ENCODE data around the gene ZNF468.
"Not testable (repeated sequence)": the region's sequence is repeated elsewhere in the genome, so short reads cannot be mapped to it uniquely, and the experiment has no call there.

ZNF468 gene

GRCh38 chr19:52857378-52858191 is at the start of gene ZNF468:
Gene ZNF468 (minus strand): TSS chr19:52857619. CDS start chr19:52854272, 3,347 bp downstream.
- peak; percentile 78 for DNase-seq

DNA sequence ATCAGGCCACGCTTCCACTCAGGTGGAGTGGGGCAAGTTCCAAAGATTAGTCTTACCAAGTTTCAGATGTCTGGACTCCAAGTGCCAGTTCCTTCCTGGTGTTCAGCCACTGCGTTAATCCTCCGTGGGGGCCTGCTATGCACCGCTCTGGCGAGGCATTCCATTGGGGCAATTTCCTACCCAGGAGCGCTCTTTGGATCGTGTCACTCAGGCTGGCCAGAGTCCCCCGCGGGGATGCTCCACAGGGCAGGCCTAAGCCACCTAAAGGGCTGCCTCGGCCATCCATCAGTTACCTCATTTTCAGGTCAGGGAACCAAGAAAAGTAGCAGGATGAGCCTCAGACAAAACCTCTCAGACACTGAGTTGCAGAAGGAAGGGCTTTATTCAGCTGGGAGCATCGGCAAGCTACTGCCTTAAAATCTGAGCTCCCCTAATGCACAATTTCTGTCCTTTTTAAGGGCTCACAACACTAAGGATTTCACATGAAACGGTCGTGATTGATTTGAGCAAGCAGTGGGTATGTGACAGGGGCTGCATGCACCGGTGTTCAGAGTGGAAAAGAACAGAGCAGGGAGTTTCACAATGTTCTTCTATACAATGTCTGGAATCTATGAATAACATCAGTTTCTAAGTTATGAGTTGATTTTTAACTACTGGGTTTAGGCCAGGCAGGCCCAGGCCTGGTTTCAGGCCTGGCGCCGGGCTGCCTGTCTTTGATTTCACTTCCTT is 46.8 kb upstream of the ZNF468 start:
- DNase-seq, result not testable (repeated sequence)

DNA sequence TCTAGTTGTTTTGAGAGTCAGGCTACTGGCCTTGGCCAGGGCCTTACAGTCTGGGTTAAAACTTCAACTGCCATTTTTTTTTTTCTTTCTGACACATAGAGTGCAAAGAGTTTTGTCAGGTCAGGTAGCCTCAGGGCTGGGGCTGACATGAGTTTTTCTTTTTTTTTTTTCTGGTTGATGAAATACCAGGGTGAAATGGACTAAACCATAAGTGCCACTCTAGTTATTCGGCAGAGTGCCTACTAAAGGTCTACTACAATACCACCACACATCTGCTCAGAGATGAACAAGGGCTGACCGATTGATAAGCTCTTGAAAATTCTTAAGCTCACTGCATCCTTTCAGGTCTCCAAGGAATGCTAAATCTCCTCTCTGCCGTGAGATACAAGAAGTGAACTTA is 44.4 kb upstream of the ZNF468 start:
- no peak for DNase-seq

DNA sequence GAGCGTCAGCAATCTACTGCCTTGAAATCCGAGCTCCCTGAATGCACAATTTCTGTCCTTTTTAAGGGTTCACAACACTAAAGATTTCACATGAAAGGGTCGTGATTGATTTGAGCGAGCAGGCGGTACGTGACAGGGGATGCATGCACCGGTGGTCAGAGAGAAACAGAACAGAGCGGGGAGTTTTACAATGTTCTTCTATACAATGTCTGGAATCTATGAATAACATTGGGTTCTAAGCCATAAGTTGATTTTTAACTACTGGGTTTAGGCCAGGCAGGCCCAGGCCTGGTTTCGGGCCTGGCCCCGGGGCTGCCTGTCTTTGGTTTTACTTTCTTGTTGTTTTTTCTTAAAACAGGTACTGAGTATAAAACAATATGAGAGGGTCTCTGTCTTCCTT is 41.2 kb upstream of the ZNF468 start:
- DNase-seq, result not testable (repeated sequence)

DNA sequence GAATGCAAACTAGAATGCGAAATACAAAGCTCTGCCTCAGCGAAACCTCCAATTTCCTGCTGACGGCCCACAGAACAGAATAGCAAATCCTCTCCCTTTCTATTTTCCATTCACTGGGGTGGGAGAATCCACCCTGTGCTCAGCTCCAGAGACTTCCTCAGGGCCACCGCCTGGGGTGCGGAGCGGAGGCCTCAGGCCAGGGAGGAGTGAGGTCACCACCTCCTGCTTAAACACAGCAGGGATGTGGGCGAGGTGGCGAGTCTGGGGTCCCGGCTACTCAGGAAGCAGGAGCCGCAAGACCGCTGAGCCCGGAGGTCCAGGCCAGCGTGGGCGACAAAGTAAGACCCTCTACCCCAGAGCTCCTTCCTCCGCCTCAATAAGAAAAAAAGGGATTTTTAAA is 40.7 kb upstream of the ZNF468 start:
- DNase-seq, result no peak

- DNase-seq, result peak; percentile 93
These were observed 39.9 kb upstream of the ZNF468 start, which contains the start of gene ZNF320 for GRCh38 chr19:52897138-52897935. Gene ZNF320 (minus strand): TSS chr19:52897635. CDS start chr19:52890255, 7,380 bp downstream.

DNA sequence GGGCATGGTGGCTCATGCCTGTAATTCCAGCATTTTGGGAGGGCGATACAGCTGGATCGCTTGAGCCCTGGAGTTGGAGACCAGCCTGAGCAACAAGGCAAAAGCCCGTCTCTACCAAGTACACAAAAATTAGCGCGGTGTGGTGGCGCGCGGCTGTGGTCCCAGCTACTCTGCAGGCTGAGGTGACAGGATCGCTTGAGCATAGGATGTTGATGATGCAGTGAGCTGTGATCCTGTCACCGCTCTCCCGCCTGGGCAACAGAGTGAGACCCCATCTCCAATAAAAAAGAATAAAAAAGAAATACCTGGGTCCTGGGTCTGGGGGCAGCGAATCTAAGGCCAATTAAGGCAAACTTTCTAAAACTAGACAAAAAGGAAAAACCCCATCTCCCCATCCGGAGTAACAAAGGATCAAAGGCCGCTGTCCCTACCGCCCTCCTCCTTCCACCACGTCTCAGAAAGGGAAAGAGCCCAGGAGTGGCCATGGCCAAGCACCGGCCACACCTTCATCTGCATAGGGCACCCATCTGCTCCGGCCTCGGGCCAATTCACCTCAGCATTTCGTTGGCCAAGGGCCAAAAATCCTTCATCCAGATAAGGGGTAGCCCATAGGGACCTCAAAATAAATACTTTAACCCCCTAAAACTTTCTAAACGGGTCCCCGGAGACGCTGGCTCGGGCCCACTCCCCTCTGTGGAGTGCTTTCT is 39.2 kb upstream of the ZNF468 start:
- no peak for DNase-seq

DNA sequence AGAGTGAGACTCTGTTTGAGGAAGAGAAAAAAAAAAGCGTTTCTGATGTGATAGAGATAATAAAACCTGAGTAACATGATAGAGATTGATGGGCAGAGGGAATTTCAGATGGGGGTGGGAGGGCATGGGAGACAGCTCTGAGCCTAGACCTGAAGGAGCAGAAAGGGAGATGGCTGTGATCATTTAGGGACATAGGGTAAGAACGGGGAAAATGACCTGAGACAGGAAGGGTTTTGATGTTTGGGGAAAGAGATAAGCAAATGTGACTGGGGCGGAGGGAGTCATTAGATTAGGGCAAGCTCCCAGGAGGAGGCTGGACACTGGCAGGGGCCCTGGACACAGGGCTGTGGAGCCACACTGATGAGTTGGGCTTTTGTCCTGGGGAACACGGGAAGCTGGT is 33.9 kb upstream of the ZNF468 start:
- no peak for DNase-seq

- DNase-seq, result no peak
These were observed 32.5 kb upstream of the ZNF468 start for GRCh38 chr19:52889931-52890330.

DNA sequence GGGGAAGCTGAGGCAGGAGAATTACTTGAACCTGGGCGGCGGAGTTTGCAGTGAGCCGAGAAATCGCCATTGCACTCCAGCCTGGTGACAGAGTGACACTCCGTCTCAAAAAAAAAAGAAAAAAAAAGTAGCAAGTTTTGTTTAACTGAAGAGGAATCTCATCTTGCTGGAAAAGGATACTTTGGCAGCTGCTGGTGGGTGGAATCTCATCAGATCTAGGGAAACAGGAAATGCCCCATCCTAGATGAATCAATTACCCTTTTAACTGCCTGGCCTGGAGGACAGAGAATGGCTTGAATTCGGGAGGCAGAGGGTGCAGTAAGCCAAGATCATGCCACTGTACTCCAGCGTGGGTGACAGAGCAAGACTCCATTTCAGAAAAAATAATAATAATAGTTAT is 31.7 kb upstream of the ZNF468 start:
- DNase-seq, result no peak

- DNase-seq, result no peak
These were observed 23.5 kb upstream of the ZNF468 start for GRCh38 chr19:52880895-52881389.

GRCh38 chr19:52872996-52873395 is 15.6 kb upstream of the ZNF468 start:
- not testable (repeated sequence) for DNase-seq

DNA sequence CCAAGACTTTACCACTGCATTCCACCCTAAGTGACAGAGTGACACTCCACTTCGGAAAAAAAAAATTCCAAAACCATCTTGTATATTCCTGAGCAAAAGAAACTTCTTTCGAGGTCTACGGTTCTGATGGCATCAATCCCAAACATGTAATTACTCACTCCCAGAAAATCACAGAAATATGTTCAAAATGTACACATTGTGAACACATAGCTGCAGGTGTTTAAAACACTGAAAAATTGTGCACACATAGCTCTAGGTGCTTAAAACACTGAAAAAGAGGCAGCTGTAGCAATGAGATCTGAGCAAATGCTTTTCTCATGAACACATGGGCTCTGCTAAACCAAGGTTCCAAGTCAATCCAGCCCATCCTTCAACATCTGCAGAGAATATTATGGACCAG is 14.0 kb upstream of the ZNF468 start:
- DNase-seq, result no peak

GRCh38 chr19:52868031-52868430 is 10.6 kb upstream of the ZNF468 start:
- not testable (repeated sequence) for DNase-seq

GRCh38 chr19:52856540-52857377 is 660 bp downstream of the ZNF468 start:
- DNase-seq, result not testable (repeated sequence)

DNA sequence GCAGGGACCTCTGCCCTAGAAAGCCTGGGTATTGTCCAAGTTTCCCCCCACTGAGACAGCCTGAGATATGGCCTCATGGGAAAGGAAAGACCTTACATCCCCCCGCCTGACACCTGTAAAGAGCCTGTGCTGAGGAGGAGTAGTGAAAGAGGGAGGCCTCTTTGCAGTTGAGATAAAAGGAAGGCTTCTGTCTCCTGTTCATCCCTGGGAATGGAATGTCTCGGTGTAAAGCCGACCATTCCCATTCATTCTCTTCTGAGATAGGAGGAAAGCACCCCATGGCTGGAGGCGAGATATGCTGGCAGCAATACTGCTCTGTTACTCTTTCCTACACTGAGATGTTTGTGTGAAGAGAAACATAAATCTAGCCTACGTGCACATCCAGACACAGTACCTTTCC is 10.1 kb downstream of the ZNF468 start:
- DNase-seq, result not testable (repeated sequence)

GRCh38 chr19:52840825-52841465 is 16.5 kb downstream of the ZNF468 start:
- DNase-seq, result not testable (repeated sequence)

- DNase-seq, result not testable (repeated sequence)
These were observed 23.1 kb downstream of the ZNF468 start for GRCh38 chr19:52834289-52834688.

GRCh38 chr19:52833541-52833940 is 23.9 kb downstream of the ZNF468 start:
- DNase-seq, result not testable (repeated sequence)

DNA sequence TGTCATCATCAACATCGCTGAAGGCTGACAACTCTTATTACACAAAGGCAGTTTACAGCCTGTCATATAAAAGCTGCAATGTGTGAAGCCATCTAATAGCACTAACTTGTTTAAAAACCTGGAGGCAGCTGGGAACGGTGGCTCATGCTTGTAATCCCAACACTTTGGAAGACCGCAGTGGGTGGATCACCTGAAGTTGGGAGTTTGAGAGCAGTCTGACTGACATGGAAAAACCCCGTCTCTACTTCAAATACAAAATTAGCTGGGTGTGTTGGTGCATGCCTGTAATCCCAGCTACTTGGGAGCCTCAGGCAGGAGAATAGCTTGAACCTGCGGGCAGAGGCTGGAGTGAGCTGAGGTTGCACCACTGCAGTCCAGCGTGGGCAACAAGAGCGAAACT is 27.6 kb downstream of the ZNF468 start:
- not testable (repeated sequence) for DNase-seq

DNA sequence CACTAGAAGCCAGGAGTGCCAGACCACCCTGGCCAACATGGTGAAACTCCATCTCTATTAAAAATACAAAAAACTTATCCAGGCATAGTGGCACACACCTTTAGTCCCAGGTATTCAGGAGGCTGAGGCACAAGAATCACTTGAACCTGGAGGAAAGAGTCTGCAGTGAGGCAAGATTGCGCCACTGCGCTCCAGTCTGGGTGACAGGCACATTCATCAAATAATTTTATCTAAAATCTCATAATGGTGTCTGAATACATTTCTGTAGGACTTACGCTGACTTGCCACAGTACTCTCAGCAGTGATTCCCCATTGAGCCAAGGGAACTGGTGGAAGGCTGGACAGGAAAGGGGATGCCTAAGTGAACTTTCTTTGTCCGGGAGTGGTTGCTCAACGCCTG is 31.7 kb downstream of the ZNF468 start:
- no peak for DNase-seq
